Spleen (tissue), 11 donors: Measurements from ENCODE around the gene PRKCA. TPM values are rescaled to one million over a fixed set of nuclear protein-coding genes. Genes with fewer than 3 reads are reported as not detected.

Experiments
- DNase-seq: peaks from one replicate; pipeline ENCODE4 v3.0.0-alpha.2; 2020
- H3K27ac ChIP-seq, 8 donors: fragments of 200-600 bp; sonication (generic) in 7 of 8; 1 replicate in 4 of 8; 2 replicates in 4 of 8; pipeline versions ENCODE4 v1.5.0 to v1.8.0; 2016 to 2021; ENCODE audit warnings: inconsistent platforms in 4 of 8, mild to moderate bottlenecking in 4 of 8, moderate library complexity in 1 of 8
- H3K27me3 ChIP-seq, 7 donors: fragments of 200-600 bp; sonication (generic) in 6 of 7; replicated peaks in 1 of 7; 1 replicate in 4 of 7; 2 replicates in 3 of 7; pipeline versions ENCODE4 v1.5.0 to v1.8.0; 2016 to 2021; ENCODE audit warnings: inconsistent platforms in 3 of 7, mild to moderate bottlenecking in 1 of 7
- H3K36me3 ChIP-seq, 6 donors: fragments of 200-600 bp; sonication (generic) in 5 of 6; 1 replicate in 4 of 6; 2 replicates in 2 of 6; pipeline versions ENCODE4 v1.5.0 to v1.8.0; 2016 to 2021; ENCODE audit warnings: inconsistent platforms in 2 of 6
- H3K4me1 ChIP-seq, 6 donors: fragments of 200-600 bp; sonication (generic) in 5 of 6; 1 replicate in 3 of 6; 2 replicates in 3 of 6; pipeline versions ENCODE4 v1.5.0 to v1.8.0; 2016 to 2021; ENCODE audit warnings: inconsistent platforms in 3 of 6
- H3K4me3 ChIP-seq, 8 donors: fragments of 200-600 bp; sonication (generic) in 7 of 8; 1 replicate in 4 of 8; 2 replicates in 4 of 8; pipeline versions ENCODE4 v1.5.0 to v1.8.0; 2016 to 2021; ENCODE audit warnings: inconsistent platforms in 4 of 8, mild to moderate bottlenecking in 4 of 8, moderate library complexity in 2 of 8
- H3K9me3 ChIP-seq, 8 donors: fragments of 200-600 bp; sonication (generic) in 7 of 8; 1 replicate in 4 of 8; 2 replicates in 4 of 8; pipeline versions ENCODE4 v1.5.0 to v1.8.0; 2016 to 2021; ENCODE audit warnings: inconsistent platforms in 4 of 8
- CTCF ChIP-seq, 11 experiments: fragments of 200-600 bp in 7 of 11; fragments of 450-650 bp in 4 of 11; sonication (generic) in 4 of 11; IDR thresholded peaks in 8 of 11; conservative IDR thresholded peaks in 3 of 11; 1 replicate in 7 of 11; 2 replicates in 4 of 11; pipeline versions ENCODE4 v1.4.0 to v1.8.0; 2016 to 2021; ENCODE audit warnings: antibody characterized with exemption in 11 of 11, inconsistent platforms in 4 of 11, mild to moderate bottlenecking in 1 of 11
- POLR2A ChIP-seq, 3 donors: fragments of 450-650 bp; IDR thresholded peaks; one replicate each; pipeline ENCODE4 v1.5.1; 2017; ENCODE audit warnings: antibody characterized with exemption in 3 of 3, mild to moderate bottlenecking in 1 of 3
- POLR2AphosphoS5 ChIP-seq, 3 donors: sonication (generic); formaldehyde crosslinking; IDR thresholded peaks; one replicate each; pipeline ENCODE4 v1.5.1; 2017; ENCODE audit warnings: antibody characterized with exemption in 3 of 3
- WGBS, 5 donors: extraction: QIAGEN DNeasy Blood & Tissue Kit in 3 of 5; methylation state at CpG; one replicate each; pipeline versions ENCODE4 v1.1.5 to v1.1.7; 2013 to 2018; 5-methylcytosine and 5-hydroxymethylcytosine counted together
- intact Hi-C: fragments of 100-400 bp; cut with DNase I; formaldehyde crosslinking; loops from one replicate; pipeline ENCODE4 v1.15.0; 2023; ENCODE audit warnings: low total_unique reads
- polyA plus RNA-seq, 3 donors: library from polyadenylated mRNA; stranded (reverse); fragments of 200-250 nt; gene quantifications; one replicate each; pipeline ENCODE4 v1.2.1, GENCODE V29; 2013
- total RNA-seq, 7 donors: library from RNA; depleted of rRNA in 3 of 7; stranded (reverse); fragments of >200 nt in 3 of 7; fragmentation: NEBNext Ultra II Directional in 4 of 7; extraction: Animal tissue kit (Norgen Biotek cat#: 25700) in 4 of 7; gene quantifications; one replicate each; pipeline versions ENCODE4 v1.1.0 to v1.2.1, GENCODE V29; 2016 to 2021
- donor health status: healthy with polysubstance abuse.
- donor health status: DM: no; HTN: no; CAD: no; lungs with moderate emphysema.
- donor health status: DM: no; HTN: no; CAD: no.
- donor health status: Bipolar disorder and iron deficiency.
- donor health status: healthy.
- donor health status: DM: no; HTN: no; CAD: no.
- donor health status: DM: yes; HTN: yes; CAD: no.

PRKCA gene
- total and polyA plus RNA-seq, 10 donors: 1.7 to 59.7 (median 31.2) TPM

DNA sequence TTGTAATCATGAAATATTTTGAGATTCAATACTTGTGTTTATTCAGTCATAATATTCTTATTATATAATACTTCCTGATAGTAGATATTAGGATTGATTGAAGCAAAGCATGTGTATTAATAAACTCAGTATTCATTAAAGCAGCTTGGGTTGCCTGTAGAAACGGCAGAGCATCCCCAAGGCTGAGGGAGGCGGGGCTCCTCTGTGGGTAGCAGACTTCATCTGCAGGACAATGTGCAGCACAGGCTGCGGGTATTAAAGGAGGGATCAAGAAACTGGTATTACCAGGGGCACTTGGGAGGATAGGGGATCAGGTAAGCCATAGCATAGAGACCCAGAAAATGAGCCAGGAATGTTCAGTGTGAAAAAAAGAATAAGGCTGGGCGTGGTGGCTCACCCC, 213.6 kb downstream of the PRKCA start:
- H3K27me3 ChIP-seq: no peaks in the 10 kb centered on the region
- H3K27ac ChIP-seq: no peak overlapping the region
- peaks cover 0 to 4% (median 0%) of the 10 kb centered on the region in 6 donors for H3K4me1 ChIP-seq
- H3K36me3 ChIP-seq: no peaks in the 10 kb centered on the region
- intact Hi-C loops: no loop called here
- TF ChIP-seq POLR2AphosphoS5 (IDR thresholded peaks at IDR 0.05) (no peak), CTCF (IDR thresholded peaks at IDR 0.05 in 8 of 11, conservative IDR thresholded peaks at IDR 0.05 in 3 of 11) (no peak), POLR2A (IDR thresholded peaks at IDR 0.05) (no peak)
- 74 to 90% (median 87%) methylated on average over 4 of the region's 4 CpGs for WGBS, 5 donors
- no peak overlapping the region for H3K4me3 ChIP-seq
- DNase-seq: no peak
- no peaks in the 10 kb centered on the region for H3K9me3 ChIP-seq

- WGBS, 5 donors: 78 to 95% (median 81%) methylated on average over 9 of the region's 9 CpGs
- Histone ChIP-seq H3K4me3 (no peak overlapping the region), H3K4me1 (peaks cover 0 to 4% (median 0%) of the 10 kb centered on the region in 6 donors), H3K36me3 (no peaks in the 10 kb centered on the region), H3K27me3 (no peaks in the 10 kb centered on the region), H3K9me3 (no peaks in the 10 kb centered on the region), H3K27ac (no peak overlapping the region)
- intact Hi-C loops: no loop called here
- no peak for DNase-seq
- no peak for TF ChIP-seq POLR2AphosphoS5 (IDR thresholded peaks at IDR 0.05)
- TF ChIP-seq POLR2A (IDR thresholded peaks at IDR 0.05): no peak
- TF ChIP-seq CTCF (IDR thresholded peaks at IDR 0.05 in 8 of 11, conservative IDR thresholded peaks at IDR 0.05 in 3 of 11): no peak
Observed at GRCh38 chr17:66517336-66518009, 215.1 kb downstream of the PRKCA start.

- H3K27ac ChIP-seq: no peak overlapping the region
- H3K4me1 ChIP-seq: peaks cover 0 to 4% (median 0%) of the 10 kb centered on the region in 6 donors
- H3K27me3 ChIP-seq: no peaks in the 10 kb centered on the region
- H3K36me3 ChIP-seq: no peaks in the 10 kb centered on the region
- H3K9me3 ChIP-seq: no peaks in the 10 kb centered on the region
- WGBS, 5 donors: 83 to 89% (median 83%) methylated on average over 4 of the region's 4 CpGs
- DNase-seq: no peak
- TF ChIP-seq POLR2A (IDR thresholded peaks at IDR 0.05) (no peak), POLR2AphosphoS5 (IDR thresholded peaks at IDR 0.05) (no peak), CTCF (IDR thresholded peaks at IDR 0.05 in 8 of 11, conservative IDR thresholded peaks at IDR 0.05 in 3 of 11) (no peak)
- intact Hi-C loops: no loop called here
- H3K4me3 ChIP-seq: no peak overlapping the region
Observed at GRCh38 chr17:66518108-66518507, 215.7 kb downstream of the PRKCA start.

GRCh38 chr17:66518677-66519076, 216.3 kb downstream of the PRKCA start:
- Histone ChIP-seq H3K27me3 (no peaks in the 10 kb centered on the region), H3K9me3 (no peaks in the 10 kb centered on the region), H3K36me3 (no peaks in the 10 kb centered on the region), H3K4me1 (peaks cover 0 to 4% (median 0%) of the 10 kb centered on the region in 6 donors), H3K4me3 (no peak overlapping the region), H3K27ac (no peak overlapping the region)
- TF ChIP-seq CTCF (IDR thresholded peaks at IDR 0.05 in 8 of 11, conservative IDR thresholded peaks at IDR 0.05 in 3 of 11): no peak
- no peak for TF ChIP-seq POLR2A (IDR thresholded peaks at IDR 0.05)
- TF ChIP-seq POLR2AphosphoS5 (IDR thresholded peaks at IDR 0.05): no peak
- WGBS, 5 donors: 61 to 85% (median 77%) methylated on average over 2 of the region's 2 CpGs
- DNase-seq: no peak
- intact Hi-C loops: no loop called here
